ENCODE measurements around the gene AVPR2. TPM values are rescaled to one million over a fixed set of nuclear protein-coding genes. Genes with fewer than 3 reads are reported as not detected.

AVPR2 gene
- total RNA-seq, 1 experiment from 2014 or later: 10.6 TPM

DNA sequence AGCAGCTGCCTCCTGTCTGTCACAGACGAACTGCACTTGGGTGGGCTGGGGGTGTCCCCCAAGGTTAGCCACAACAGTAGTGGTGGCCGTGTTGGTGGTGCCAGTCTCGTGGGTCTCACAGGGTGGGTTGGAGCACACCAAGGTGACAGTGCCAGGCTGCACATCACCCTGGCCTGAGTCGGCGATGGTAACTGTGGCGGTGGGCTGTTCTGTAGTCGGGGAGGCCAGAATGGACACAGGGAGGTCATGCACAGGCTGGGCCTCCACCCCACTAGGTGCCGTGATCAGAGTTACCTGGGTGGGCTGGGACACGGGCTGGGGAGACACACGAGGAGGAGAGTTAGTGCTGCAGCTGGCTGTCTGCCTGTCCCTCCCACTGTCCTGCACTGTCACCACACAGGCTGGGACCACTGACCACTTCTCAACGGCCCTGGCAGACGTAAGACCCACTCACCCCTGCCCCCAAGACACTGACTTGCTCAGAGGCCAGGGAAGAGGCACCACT, 50.8 kb downstream of the AVPR2 start:
- intact Hi-C loops (cut with micrococcal nuclease; ENCODE audit: unreplicated experiment) (no loop called here), in situ Hi-C loops (cut with HindIII; ENCODE audit: low pct_unique_long_range_greater_than_20kb, low sequenced_read_pairs) (no loop called here)
- TF ChIP-seq TCF7L2 (IDR thresholded peaks at IDR 0.05; ENCODE audit: low read depth, low read length) (no peak), POLR2AphosphoS5 (IDR thresholded peaks at IDR 0.05; ENCODE audit: low read depth, low read length) (no peak), SIN3A (IDR thresholded peaks at IDR 0.05; ENCODE audit: borderline replicate concordance, insufficient read depth, low read depth, low read length) (no peak)
- TF ChIP-seq, protein P1, sequence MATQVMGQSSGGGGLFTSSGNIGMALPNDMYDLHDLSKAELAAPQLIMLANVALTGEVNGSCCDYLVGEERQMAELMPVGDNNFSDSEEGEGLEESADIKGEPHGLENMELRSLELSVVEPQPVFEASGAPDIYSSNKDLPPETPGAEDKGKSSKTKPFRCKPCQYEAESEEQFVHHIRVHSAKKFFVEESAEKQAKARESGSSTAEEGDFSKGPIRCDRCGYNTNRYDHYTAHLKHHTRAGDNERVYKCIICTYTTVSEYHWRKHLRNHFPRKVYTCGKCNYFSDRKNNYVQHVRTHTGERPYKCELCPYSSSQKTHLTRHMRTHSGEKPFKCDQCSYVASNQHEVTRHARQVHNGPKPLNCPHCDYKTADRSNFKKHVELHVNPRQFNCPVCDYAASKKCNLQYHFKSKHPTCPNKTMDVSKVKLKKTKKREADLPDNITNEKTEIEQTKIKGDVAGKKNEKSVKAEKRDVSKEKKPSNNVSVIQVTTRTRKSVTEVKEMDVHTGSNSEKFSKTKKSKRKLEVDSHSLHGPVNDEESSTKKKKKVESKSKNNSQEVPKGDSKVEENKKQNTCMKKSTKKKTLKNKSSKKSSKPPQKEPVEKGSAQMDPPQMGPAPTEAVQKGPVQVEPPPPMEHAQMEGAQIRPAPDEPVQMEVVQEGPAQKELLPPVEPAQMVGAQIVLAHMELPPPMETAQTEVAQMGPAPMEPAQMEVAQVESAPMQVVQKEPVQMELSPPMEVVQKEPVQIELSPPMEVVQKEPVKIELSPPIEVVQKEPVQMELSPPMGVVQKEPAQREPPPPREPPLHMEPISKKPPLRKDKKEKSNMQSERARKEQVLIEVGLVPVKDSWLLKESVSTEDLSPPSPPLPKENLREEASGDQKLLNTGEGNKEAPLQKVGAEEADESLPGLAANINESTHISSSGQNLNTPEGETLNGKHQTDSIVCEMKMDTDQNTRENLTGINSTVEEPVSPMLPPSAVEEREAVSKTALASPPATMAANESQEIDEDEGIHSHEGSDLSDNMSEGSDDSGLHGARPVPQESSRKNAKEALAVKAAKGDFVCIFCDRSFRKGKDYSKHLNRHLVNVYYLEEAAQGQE (IDR thresholded peaks at IDR 0.05; ENCODE audit: insufficient read depth in 1 of 2, low read depth in 2 of 2, low read length in 1 of 2): no peak
- TF ChIP-seq, protein P2, sequence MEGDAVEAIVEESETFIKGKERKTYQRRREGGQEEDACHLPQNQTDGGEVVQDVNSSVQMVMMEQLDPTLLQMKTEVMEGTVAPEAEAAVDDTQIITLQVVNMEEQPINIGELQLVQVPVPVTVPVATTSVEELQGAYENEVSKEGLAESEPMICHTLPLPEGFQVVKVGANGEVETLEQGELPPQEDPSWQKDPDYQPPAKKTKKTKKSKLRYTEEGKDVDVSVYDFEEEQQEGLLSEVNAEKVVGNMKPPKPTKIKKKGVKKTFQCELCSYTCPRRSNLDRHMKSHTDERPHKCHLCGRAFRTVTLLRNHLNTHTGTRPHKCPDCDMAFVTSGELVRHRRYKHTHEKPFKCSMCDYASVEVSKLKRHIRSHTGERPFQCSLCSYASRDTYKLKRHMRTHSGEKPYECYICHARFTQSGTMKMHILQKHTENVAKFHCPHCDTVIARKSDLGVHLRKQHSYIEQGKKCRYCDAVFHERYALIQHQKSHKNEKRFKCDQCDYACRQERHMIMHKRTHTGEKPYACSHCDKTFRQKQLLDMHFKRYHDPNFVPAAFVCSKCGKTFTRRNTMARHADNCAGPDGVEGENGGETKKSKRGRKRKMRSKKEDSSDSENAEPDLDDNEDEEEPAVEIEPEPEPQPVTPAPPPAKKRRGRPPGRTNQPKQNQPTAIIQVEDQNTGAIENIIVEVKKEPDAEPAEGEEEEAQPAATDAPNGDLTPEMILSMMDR (IDR thresholded peaks at IDR 0.05): no peak
- Histone ChIP-seq H3K4me1 (ENCODE audit: control insufficient read depth, insufficient read depth, low read length) (no peaks in the 10 kb centered on the region), H3K36me3 (ENCODE audit: control insufficient read depth, insufficient read depth, low read length) (peaks cover 2% of the 10 kb centered on the region), H3K27ac (ENCODE audit: low read length) (no peak overlapping the region), H3K27me3 (ENCODE audit: control insufficient read depth, insufficient read depth, low read length) (no peaks in the 10 kb centered on the region), H3K4me3 (ENCODE audit: low read depth in 2 of 2, low read length in 2 of 2) (no peak overlapping the region), H3K9me3 (ENCODE audit: control insufficient read depth, insufficient read depth, low read depth, low read length) (no peaks in the 10 kb centered on the region)
- DNase-seq (ENCODE audit: low read depth, low spot score) (no peak), ATAC-seq (peak; percentile 4)
- BruUV-seq (replicated peaks): no TSS peak
- POLR2A ChIA-PET: no interaction called here
- CTCF ChIA-PET: no interaction called here

DNA sequence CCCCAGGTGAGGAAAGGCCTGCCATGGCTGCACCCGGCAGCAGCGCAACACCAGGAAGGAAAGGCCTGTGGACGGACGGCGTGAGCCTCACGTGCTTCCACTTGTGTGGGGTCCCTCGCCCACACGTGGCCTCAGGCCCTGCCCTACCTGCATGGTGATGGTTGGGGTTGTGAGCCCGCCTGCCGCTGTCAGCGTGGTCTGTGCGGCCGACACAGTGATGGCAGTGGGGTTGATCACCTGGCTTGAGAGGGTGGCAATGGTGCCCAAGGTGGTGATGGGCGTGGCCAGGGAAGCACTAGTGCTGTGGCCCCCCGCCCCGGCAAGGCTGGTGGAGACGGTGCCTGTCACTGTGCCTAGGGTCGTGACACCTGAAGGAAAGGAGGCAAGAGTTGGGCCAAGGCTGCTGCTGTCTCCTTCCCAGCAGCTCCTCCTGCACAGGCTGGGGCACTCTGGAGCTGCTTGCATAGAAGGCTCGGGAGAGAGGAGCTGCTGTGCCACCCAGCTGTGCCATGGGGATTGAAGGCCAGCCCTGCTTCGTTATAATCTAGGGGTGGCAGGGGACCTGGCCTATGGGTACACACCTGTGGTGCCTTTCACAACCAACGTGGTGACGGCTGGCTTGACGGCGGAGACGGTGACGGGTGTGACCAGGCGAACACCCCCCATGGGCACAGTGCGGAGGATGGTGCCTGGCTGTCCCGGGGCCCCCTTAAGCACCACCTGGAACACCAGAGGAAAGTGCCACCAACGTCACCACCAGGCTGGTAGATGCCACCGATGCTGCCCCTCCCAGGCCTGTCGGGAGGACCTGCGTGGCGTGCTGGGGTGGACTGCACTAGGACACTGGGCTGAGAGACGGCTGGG, 51.8 kb downstream of the AVPR2 start:
- TF ChIP-seq TCF7L2 (IDR thresholded peaks at IDR 0.05; ENCODE audit: low read depth, low read length) (no peak), POLR2AphosphoS5 (IDR thresholded peaks at IDR 0.05; ENCODE audit: low read depth, low read length) (no peak), SIN3A (IDR thresholded peaks at IDR 0.05; ENCODE audit: borderline replicate concordance, insufficient read depth, low read depth, low read length) (no peak)
- TF ChIP-seq, protein P2 (IDR thresholded peaks at IDR 0.05): no peak
- TF ChIP-seq, protein P1 (IDR thresholded peaks at IDR 0.05; ENCODE audit: insufficient read depth in 1 of 2, low read depth in 2 of 2, low read length in 1 of 2): no peak
- POLR2A ChIA-PET: no interaction called here
- no peak overlapping the region for H3K27ac ChIP-seq (ENCODE audit: low read length)
- ATAC-seq: no peak; the same call in 1 of the 2 replicates
- H3K27me3 ChIP-seq (ENCODE audit: control insufficient read depth, insufficient read depth, low read length): no peaks in the 10 kb centered on the region
- no peak for DNase-seq (ENCODE audit: low read depth, low spot score)
- H3K36me3 ChIP-seq (ENCODE audit: control insufficient read depth, insufficient read depth, low read length): peaks cover 2% of the 10 kb centered on the region
- H3K4me1 ChIP-seq (ENCODE audit: control insufficient read depth, insufficient read depth, low read length): no peaks in the 10 kb centered on the region
- in situ Hi-C loops (cut with HindIII; ENCODE audit: low pct_unique_long_range_greater_than_20kb, low sequenced_read_pairs): no loop called here
- no peaks in the 10 kb centered on the region for H3K9me3 ChIP-seq (ENCODE audit: control insufficient read depth, insufficient read depth, low read depth, low read length)
- BruUV-seq (replicated peaks): no TSS peak
- CTCF ChIA-PET: no interaction called here
- H3K4me3 ChIP-seq (ENCODE audit: low read depth in 2 of 2, low read length in 2 of 2): no peak overlapping the region
- intact Hi-C loops (cut with micrococcal nuclease; ENCODE audit: unreplicated experiment): no loop called here
